Gastrocnemius medialis (tissue), 4 donors: ENCODE measurements around the gene CCRL2.

ENCODE experiments used
- CTCF ChIP-seq, 5 experiments: fragments of 450-650 bp in 3 of 5; fragments of 200-600 bp in 2 of 5; sonication (generic) in 2 of 5; IDR thresholded peaks in 4 of 5; conservative IDR thresholded peaks in 1 of 5; 1 replicate in 4 of 5; 2 replicates in 1 of 5; pipeline ENCODE4 v1.5.1; 2016 to 2019; ENCODE audit warnings: antibody characterized with exemption in 5 of 5, mild to moderate bottlenecking in 3 of 5, moderate library complexity in 3 of 5
- POLR2A ChIP-seq, 2 donors: fragments of 450-650 bp; IDR thresholded peaks; one replicate each; pipeline ENCODE4 v1.6.1; 2017; ENCODE audit warnings: antibody characterized with exemption in 2 of 2, mild to moderate bottlenecking in 2 of 2, moderate library complexity in 2 of 2

- TF ChIP-seq POLR2A (IDR thresholded peaks at IDR 0.05) (no peak), CTCF (IDR thresholded peaks at IDR 0.05 in 4 of 5, conservative IDR thresholded peaks at IDR 0.05 in 1 of 5) (no peak)
Observed at GRCh38 chr3:46433841-46434240, 26.8 kb downstream of the CCRL2 start.
